HEK293 (cell line): Measurements from ENCODE around the gene MYO1F.

ENCODE experiments used
- CTCF ChIA-PET: fragments of 350-600 bp; formaldehyde crosslinking; extraction: SDS; loops from one replicate; lab custom pipeline; 2021; ENCODE audit warnings: antibody characterized with exemption; lab: Yijun Ruan, JAX
- POLR2A ChIA-PET: fragments of 300-600 bp; formaldehyde crosslinking; extraction: SDS; loops from one replicate; lab custom pipeline; 2020; ENCODE audit warnings: antibody characterized with exemption, inconsistent platforms; lab: Yijun Ruan, JAX
- H3K27ac ChIP-seq: fragments of 200-500 bp; sonication (Bioruptor generic); 2 replicates; pipeline ENCODE4 v1.5.1; 2014; ENCODE audit warnings: low read depth, low read length, control low read depth, inconsistent platforms; ENCODE audit errors: extremely low read depth
- H3K36me3 ChIP-seq, 2 experiments: fragments of 200-500 bp in 1 of 2; sonication (Bioruptor generic) in 1 of 2; 1 replicate in 1 of 2; 2 replicates in 1 of 2; pipeline ENCODE4 v1.5.1; 2014 to 2017; ENCODE audit warnings: inconsistent platforms in 2 of 2, low read length in 2 of 2; ENCODE audit not compliant: control insufficient read depth in 2 of 2, insufficient read depth in 1 of 2
- H3K4me1 ChIP-seq: fragments of 200-500 bp; sonication (Bioruptor generic); 2 replicates; pipeline ENCODE4 v1.5.1; 2014; ENCODE audit warnings: mild to moderate bottlenecking, low read length, inconsistent platforms; ENCODE audit not compliant: control insufficient read depth, insufficient read depth
- H3K4me3 ChIP-seq: 2 replicates; pipeline ENCODE4 v1.5.1; 2011; ENCODE audit warnings: low read depth, mild to moderate bottlenecking, control low read depth, low read length, moderate library complexity
- H3K9me3 ChIP-seq: fragments of 200-500 bp; sonication (Bioruptor generic); 2 replicates; pipeline ENCODE4 v1.5.1; 2014; ENCODE audit warnings: low read depth, low read length, inconsistent platforms; ENCODE audit not compliant: control insufficient read depth, insufficient read depth
- KLF7 ChIP-seq: fragments of 450-650 bp; formaldehyde crosslinking; IDR thresholded peaks from 2 replicates; pipeline ENCODE4 v1.5.1; 2016; ENCODE audit warnings: missing biosample characterization, missing genetic modification characterization, borderline replicate concordance
- PRDM1 ChIP-seq: fragments of 450-650 bp; formaldehyde crosslinking; IDR thresholded peaks from 2 replicates; pipeline ENCODE4; 2016; ENCODE audit warnings: missing biosample characterization, missing genetic modification characterization
- SALL2 ChIP-seq: fragments of 450-650 bp; formaldehyde crosslinking; IDR thresholded peaks from 2 replicates; pipeline ENCODE4 v1.5.0; 2017; ENCODE audit warnings: missing biosample characterization, mild to moderate bottlenecking, missing genetic modification characterization, borderline replicate concordance
- YY1 ChIP-seq: fragments of 450-650 bp; formaldehyde crosslinking; IDR thresholded peaks from 2 replicates; pipeline ENCODE4 v1.5.1; 2018; ENCODE audit warnings: missing biosample characterization, missing genetic modification characterization
- ZBTB10 ChIP-seq: fragments of 450-650 bp; formaldehyde crosslinking; IDR thresholded peaks from 2 replicates; pipeline ENCODE4 v1.5.1; 2016; ENCODE audit warnings: missing biosample characterization, missing genetic modification characterization
- ZBTB26 ChIP-seq: fragments of 450-650 bp; formaldehyde crosslinking; optimal IDR thresholded peaks from 2 replicates; pipeline ENCODE3; 2016; ENCODE audit warnings: missing biosample characterization, mild to moderate bottlenecking, missing genetic modification characterization
- ZBTB7A ChIP-seq: fragments of 450-650 bp; formaldehyde crosslinking; IDR thresholded peaks from 2 replicates; pipeline ENCODE4 v1.5.1; 2016; ENCODE audit warnings: low read depth, missing biosample characterization, missing genetic modification characterization
- ZFHX2 ChIP-seq: fragments of 450-650 bp; formaldehyde crosslinking; conservative IDR thresholded peaks from 2 replicates; pipeline ENCODE4 v1.5.1; 2016; ENCODE audit warnings: missing biosample characterization, missing genetic modification characterization
- ZNF10 ChIP-seq: fragments of 450-650 bp; formaldehyde crosslinking; IDR thresholded peaks from 2 replicates; pipeline ENCODE4 v1.5.1; 2017; ENCODE audit warnings: missing biosample characterization, missing genetic modification characterization
- ZNF132 ChIP-seq: fragments of 450-650 bp; formaldehyde crosslinking; IDR thresholded peaks from 2 replicates; pipeline ENCODE4 v1.5.1; 2017; ENCODE audit warnings: missing biosample characterization, missing genetic modification characterization, borderline replicate concordance
- ZNF223 ChIP-seq: fragments of 450-650 bp; formaldehyde crosslinking; IDR thresholded peaks from 2 replicates; pipeline ENCODE4 v1.5.1; 2016; ENCODE audit warnings: missing biosample characterization, missing genetic modification characterization
- ZNF280D ChIP-seq: fragments of 450-650 bp; formaldehyde crosslinking; IDR thresholded peaks from 2 replicates; pipeline ENCODE4 v1.5.1; 2016; ENCODE audit warnings: missing biosample characterization, missing genetic modification characterization
- ZNF292 ChIP-seq: fragments of 450-650 bp; formaldehyde crosslinking; IDR thresholded peaks from 2 replicates; pipeline ENCODE4 v1.5.1; 2016; ENCODE audit warnings: low read depth, missing biosample characterization, missing genetic modification characterization, borderline replicate concordance
- ZNF324 ChIP-seq: fragments of 450-650 bp; formaldehyde crosslinking; IDR thresholded peaks from 2 replicates; pipeline ENCODE4 v1.5.1; 2016; ENCODE audit warnings: missing biosample characterization, missing genetic modification characterization
- ZNF341 ChIP-seq: fragments of 450-650 bp; formaldehyde crosslinking; IDR thresholded peaks from 2 replicates; pipeline ENCODE4; 2016; ENCODE audit warnings: low read depth, missing biosample characterization, missing genetic modification characterization
- ZNF610 ChIP-seq: fragments of 450-650 bp; formaldehyde crosslinking; IDR thresholded peaks from 2 replicates; pipeline ENCODE4 v1.5.1; 2016; ENCODE audit warnings: missing biosample characterization, missing genetic modification characterization, borderline replicate concordance
- ZNF654 ChIP-seq: fragments of 450-650 bp; formaldehyde crosslinking; IDR thresholded peaks from 2 replicates; pipeline ENCODE4 v1.5.1; 2016; ENCODE audit warnings: low read depth, missing biosample characterization, missing genetic modification characterization
- ZNF747 ChIP-seq: fragments of 450-650 bp; formaldehyde crosslinking; IDR thresholded peaks from 2 replicates; pipeline ENCODE4 v1.5.1; 2016; ENCODE audit warnings: missing biosample characterization, missing genetic modification characterization
- TF ChIP-seq, protein P1 (sequence below): fragments of 450-650 bp; formaldehyde crosslinking; IDR thresholded peaks from 2 replicates; pipeline ENCODE4 v1.5.1; 2016; ENCODE audit warnings: missing biosample characterization, missing genetic modification characterization
- TF ChIP-seq, protein P2 (sequence below): fragments of 450-650 bp; formaldehyde crosslinking; IDR thresholded peaks from 2 replicates; pipeline ENCODE4 v1.5.1; 2016; ENCODE audit warnings: missing biosample characterization, missing genetic modification characterization, low read depth
- TF ChIP-seq, protein P3 (sequence below): fragments of 450-650 bp; formaldehyde crosslinking; IDR thresholded peaks from 2 replicates; pipeline ENCODE4 v1.5.1; 2016; ENCODE audit warnings: missing biosample characterization, missing genetic modification characterization
- TF ChIP-seq, protein P4 (sequence below): fragments of 450-650 bp; formaldehyde crosslinking; IDR thresholded peaks from 2 replicates; pipeline ENCODE4 v1.5.1; 2017; ENCODE audit warnings: missing biosample characterization, missing genetic modification characterization

Gene MYO1F

GRCh38 chr19:8609279-8610040, 32.2 kb upstream of the MYO1F start:
- POLR2A ChIA-PET = interaction anchor here (0.6 kb wide), 1 partner anchor 219 kb away, joined by 5 read pairs; the partner anchor contains the start of gene RAB11B
- TF ChIP-seq ZNF280D (tag by site-specific recombination) (no peak), ZBTB10 (no peak), ZBTB26 (tag by site-specific recombination) (no peak), ZNF324 (no peak), ZFHX2 (tag by site-specific recombination) (peak; percentile 59; the same call in 1 of the 2 replicates), ZNF341 (peak; percentile 97), ZNF132 (tag by site-specific recombination) (no peak), PRDM1 (tag by site-specific recombination) (no peak), ZNF10 (tag by site-specific recombination) (no peak), ZNF610 (tag by site-specific recombination) (no peak), ZNF292 (tag by site-specific recombination) (no peak), KLF7 (tag by site-specific recombination) (no peak), ZNF654 (tag by site-specific recombination) (no peak), ZBTB7A (no peak), SALL2 (tag by site-specific recombination) (no peak), YY1 (tag by site-specific recombination) (peak; percentile 43; the same call in 1 of the 2 replicates), ZNF747 (no peak), ZNF223 (tag by site-specific recombination) (no peak)
- TF ChIP-seq, protein P1, sequence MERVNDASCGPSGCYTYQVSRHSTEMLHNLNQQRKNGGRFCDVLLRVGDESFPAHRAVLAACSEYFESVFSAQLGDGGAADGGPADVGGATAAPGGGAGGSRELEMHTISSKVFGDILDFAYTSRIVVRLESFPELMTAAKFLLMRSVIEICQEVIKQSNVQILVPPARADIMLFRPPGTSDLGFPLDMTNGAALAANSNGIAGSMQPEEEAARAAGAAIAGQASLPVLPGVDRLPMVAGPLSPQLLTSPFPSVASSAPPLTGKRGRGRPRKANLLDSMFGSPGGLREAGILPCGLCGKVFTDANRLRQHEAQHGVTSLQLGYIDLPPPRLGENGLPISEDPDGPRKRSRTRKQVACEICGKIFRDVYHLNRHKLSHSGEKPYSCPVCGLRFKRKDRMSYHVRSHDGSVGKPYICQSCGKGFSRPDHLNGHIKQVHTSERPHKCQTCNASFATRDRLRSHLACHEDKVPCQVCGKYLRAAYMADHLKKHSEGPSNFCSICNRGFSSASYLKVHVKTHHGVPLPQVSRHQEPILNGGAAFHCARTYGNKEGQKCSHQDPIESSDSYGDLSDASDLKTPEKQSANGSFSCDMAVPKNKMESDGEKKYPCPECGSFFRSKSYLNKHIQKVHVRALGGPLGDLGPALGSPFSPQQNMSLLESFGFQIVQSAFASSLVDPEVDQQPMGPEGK (tag by site-specific recombination) = no peak
- TF ChIP-seq, protein P2, sequence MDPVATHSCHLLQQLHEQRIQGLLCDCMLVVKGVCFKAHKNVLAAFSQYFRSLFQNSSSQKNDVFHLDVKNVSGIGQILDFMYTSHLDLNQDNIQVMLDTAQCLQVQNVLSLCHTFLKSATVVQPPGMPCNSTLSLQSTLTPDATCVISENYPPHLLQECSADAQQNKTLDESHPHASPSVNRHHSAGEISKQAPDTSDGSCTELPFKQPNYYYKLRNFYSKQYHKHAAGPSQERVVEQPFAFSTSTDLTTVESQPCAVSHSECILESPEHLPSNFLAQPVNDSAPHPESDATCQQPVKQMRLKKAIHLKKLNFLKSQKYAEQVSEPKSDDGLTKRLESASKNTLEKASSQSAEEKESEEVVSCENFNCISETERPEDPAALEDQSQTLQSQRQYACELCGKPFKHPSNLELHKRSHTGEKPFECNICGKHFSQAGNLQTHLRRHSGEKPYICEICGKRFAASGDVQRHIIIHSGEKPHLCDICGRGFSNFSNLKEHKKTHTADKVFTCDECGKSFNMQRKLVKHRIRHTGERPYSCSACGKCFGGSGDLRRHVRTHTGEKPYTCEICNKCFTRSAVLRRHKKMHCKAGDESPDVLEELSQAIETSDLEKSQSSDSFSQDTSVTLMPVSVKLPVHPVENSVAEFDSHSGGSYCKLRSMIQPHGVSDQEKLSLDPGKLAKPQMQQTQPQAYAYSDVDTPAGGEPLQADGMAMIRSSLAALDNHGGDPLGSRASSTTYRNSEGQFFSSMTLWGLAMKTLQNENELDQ (tag by site-specific recombination) = no peak
- TF ChIP-seq, protein P3, sequence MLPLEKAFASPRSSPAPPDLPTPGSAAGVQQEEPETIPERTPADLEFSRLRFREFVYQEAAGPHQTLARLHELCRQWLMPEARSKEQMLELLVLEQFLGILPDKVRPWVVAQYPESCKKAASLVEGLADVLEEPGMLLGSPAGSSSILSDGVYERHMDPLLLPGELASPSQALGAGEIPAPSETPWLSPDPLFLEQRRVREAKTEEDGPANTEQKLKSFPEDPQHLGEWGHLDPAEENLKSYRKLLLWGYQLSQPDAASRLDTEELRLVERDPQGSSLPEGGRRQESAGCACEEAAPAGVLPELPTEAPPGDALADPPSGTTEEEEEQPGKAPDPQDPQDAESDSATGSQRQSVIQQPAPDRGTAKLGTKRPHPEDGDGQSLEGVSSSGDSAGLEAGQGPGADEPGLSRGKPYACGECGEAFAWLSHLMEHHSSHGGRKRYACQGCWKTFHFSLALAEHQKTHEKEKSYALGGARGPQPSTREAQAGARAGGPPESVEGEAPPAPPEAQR (tag by site-specific recombination) = no peak
- TF ChIP-seq, protein P4, sequence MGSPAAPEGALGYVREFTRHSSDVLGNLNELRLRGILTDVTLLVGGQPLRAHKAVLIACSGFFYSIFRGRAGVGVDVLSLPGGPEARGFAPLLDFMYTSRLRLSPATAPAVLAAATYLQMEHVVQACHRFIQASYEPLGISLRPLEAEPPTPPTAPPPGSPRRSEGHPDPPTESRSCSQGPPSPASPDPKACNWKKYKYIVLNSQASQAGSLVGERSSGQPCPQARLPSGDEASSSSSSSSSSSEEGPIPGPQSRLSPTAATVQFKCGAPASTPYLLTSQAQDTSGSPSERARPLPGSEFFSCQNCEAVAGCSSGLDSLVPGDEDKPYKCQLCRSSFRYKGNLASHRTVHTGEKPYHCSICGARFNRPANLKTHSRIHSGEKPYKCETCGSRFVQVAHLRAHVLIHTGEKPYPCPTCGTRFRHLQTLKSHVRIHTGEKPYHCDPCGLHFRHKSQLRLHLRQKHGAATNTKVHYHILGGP (tag by site-specific recombination) = no peak

More at GRCh38 chr19:8609279-8610040, 32.2 kb upstream of the MYO1F start:
- no peak overlapping the region for H3K4me3 ChIP-seq
- H3K9me3 ChIP-seq = no peaks in the 10 kb centered on the region
- peaks cover 0 to 7% of the 10 kb centered on the region in 2 experiments; a peak in 2 of 3 replicates for H3K36me3 ChIP-seq
- H3K27ac ChIP-seq = no peak overlapping the region
- no peaks in the 10 kb centered on the region for H3K4me1 ChIP-seq
- CTCF ChIA-PET = interaction anchor here (0.5 kb wide), 1 partner anchor 33 kb away, joined by 3 read pairs; no protein-coding TSS in a partner anchor
